GM11168 (cell line): ENCODE data around the gene NEK2.

ENCODE experiments used
- in situ Hi-C: fragments of 300-500 bp; cut with MboI; formaldehyde crosslinking; loops from one replicate; pipeline ENCODE4 v1.12.0; 2022; ENCODE audit warnings: low sequenced_read_pairs; ENCODE audit not compliant: unreplicated experiment

The NEK2 gene

GRCh38 chr1:211698161-211699026, 23.0 kb upstream of the NEK2 start:
- in situ Hi-C loops = loop anchor here (25.0 kb wide), 1 partner anchor 339 kb away; the partner anchor contains the start of genes DTL and INTS7

- in situ Hi-C loops = loop anchor here (25.0 kb wide), 1 partner anchor 340 kb away; the partner anchor contains the start of genes DTL and INTS7
Observed at GRCh38 chr1:211697356-211697755, 21.9 kb upstream of the NEK2 start.

GRCh38 chr1:211695135-211695816, 19.9 kb upstream of the NEK2 start:
- in situ Hi-C loops = loop anchor here (25.0 kb wide), 1 partner anchor 342 kb away; the partner anchor contains the start of genes DTL and INTS7

- in situ Hi-C loops = loop anchor here (25.0 kb wide), 1 partner anchor 343 kb away; the partner anchor contains the start of genes DTL and INTS7
Observed at GRCh38 chr1:211693911-211694310, 18.5 kb upstream of the NEK2 start.

- in situ Hi-C loops = loop anchor here (25.0 kb wide), 1 partner anchor 349 kb away; the partner anchor contains the start of genes DTL and INTS7
Observed at GRCh38 chr1:211688421-211688820, 13.0 kb upstream of the NEK2 start.

GRCh38 chr1:211687462-211688215, 12.2 kb upstream of the NEK2 start:
- in situ Hi-C loops = loop anchor here (25.0 kb wide), 1 partner anchor 350 kb away; the partner anchor contains the start of genes DTL and INTS7

GRCh38 chr1:211685823-211686222, 10.4 kb upstream of the NEK2 start:
- in situ Hi-C loops = loop anchor here (25.0 kb wide), 1 partner anchor 351 kb away; the partner anchor contains the start of genes DTL and INTS7

- in situ Hi-C loops = loop anchor here (25.0 kb wide), 1 partner anchor 353 kb away; the partner anchor contains the start of genes DTL and INTS7
Observed at GRCh38 chr1:211684791-211685190, 9.4 kb upstream of the NEK2 start.

- in situ Hi-C loops = loop anchor here (25.0 kb wide), 1 partner anchor 353 kb away; the partner anchor contains the start of genes DTL and INTS7
Observed at GRCh38 chr1:211684331-211684730, 8.9 kb upstream of the NEK2 start.

GRCh38 chr1:211683396-211684297, 8.2 kb upstream of the NEK2 start:
- in situ Hi-C loops = loop anchor here (25.0 kb wide), 1 partner anchor 354 kb away; the partner anchor contains the start of genes DTL and INTS7

GRCh38 chr1:211682186-211682585, 6.8 kb upstream of the NEK2 start:
- in situ Hi-C loops = loop anchor here (25.0 kb wide), 1 partner anchor 355 kb away; the partner anchor contains the start of genes DTL and INTS7

- in situ Hi-C loops = loop anchor here (25.0 kb wide), 1 partner anchor 356 kb away; the partner anchor contains the start of genes DTL and INTS7
Observed at GRCh38 chr1:211680752-211681327, 5.4 kb upstream of the NEK2 start.

- in situ Hi-C loops = loop anchor here (25.0 kb wide), 1 partner anchor 360 kb away; the partner anchor contains the start of genes DTL and INTS7
Observed at GRCh38 chr1:211677659-211678058, 2.2 kb upstream of the NEK2 start.

- in situ Hi-C loops = loop anchor here (25.0 kb wide), 1 partner anchor 361 kb away; the partner anchor contains the start of genes DTL and INTS7
Observed at GRCh38 chr1:211676761-211677160, 1.3 kb upstream of the NEK2 start.

GRCh38 chr1:211676106-211676583, 724 bp upstream of the NEK2 start:
- in situ Hi-C loops = loop anchor here (25.0 kb wide), 1 partner anchor 361 kb away; the partner anchor contains the start of genes DTL and INTS7

- in situ Hi-C loops = no loop called here
Observed at GRCh38 chr1:211667065-211667617, 8.3 kb downstream of the NEK2 start.

GRCh38 chr1:211660718-211661222, 14.7 kb downstream of the NEK2 start:
- in situ Hi-C loops = no loop called here
